ENCODE measurements around the gene SEC14L3. TPM values are rescaled to one million over a fixed set of nuclear protein-coding genes. Genes with fewer than 3 reads are reported as not detected.

SEC14L3 gene
- total and polyA plus RNA-seq, 10 of the 15 experiments (the other 5 are each of a cell fraction or from before 2014, with no cell fraction given), result 0.03 TPM; not detected in 9

- TF ChIP-seq SMAD5 (IDR thresholded peaks at IDR 0.05; ENCODE audit: low read depth) (no peak), WRNIP1 (IDR thresholded peaks at IDR 0.05; ENCODE audit: borderline replicate concordance, low read depth, low read length) (no peak), EED (IDR thresholded peaks at IDR 0.05; ENCODE audit: low read depth) (no peak), FOXM1 (IDR thresholded peaks at IDR 0.05; ENCODE audit: low read depth, low read length) (no peak), SUZ12 (IDR thresholded peaks at IDR 0.05; ENCODE audit: unreplicated experiment) (no peak), PBX3 (IDR thresholded peaks at IDR 0.05; ENCODE audit: insufficient replicate concordance, low read depth, low read length) (no peak), NR2F1 (conservative IDR thresholded peaks at IDR 0.05) (no peak), SREBF1 (IDR thresholded peaks at IDR 0.05; ENCODE audit: low read length) (no peak), ZNF592 (IDR thresholded peaks at IDR 0.05) (no peak), ATF3 (IDR thresholded peaks at IDR 0.05; ENCODE audit: borderline replicate concordance, extremely low read depth, low read depth, low read length) (no peak), MYC (IDR thresholded peaks at IDR 0.05; ENCODE audit: insufficient read depth, insufficient read length, insufficient replicate concordance, low read length, severe bottlenecking) (no peak), NR2C2 (IDR thresholded peaks at IDR 0.05; ENCODE audit: borderline replicate concordance, control insufficient read depth, insufficient read length, low read depth) (no peak)
- no peak overlapping the region for H3K27ac ChIP-seq (ENCODE audit: control insufficient read depth, insufficient read depth)
- ChIA-PET POLR2A (no interaction called here), RAD21 (ENCODE audit: unreplicated experiment) (no interaction called here), CTCF (no interaction called here), SMC1A (ENCODE audit: uncharacterized antibody, unreplicated experiment) (no interaction called here)
- FAIRE-seq (no peak), ATAC-seq (no peak), DNase-seq (ENCODE audit: low read depth, low spot score) (no peak)
- H3K4me2 ChIP-seq (ENCODE audit: control insufficient read depth, insufficient read depth), result no peak overlapping the region
- no TSS peak for BruUV-seq (replicated peaks)
- no peaks in the 10 kb centered on the region for H4K20me1 ChIP-seq (ENCODE audit: control insufficient read depth, insufficient read depth)
- H3K79me2 ChIP-seq (ENCODE audit: control insufficient read depth, insufficient read depth, low read length), result no peaks in the 10 kb centered on the region
- H3K36me3 ChIP-seq (ENCODE audit: control insufficient read depth in 2 of 2, insufficient read depth in 2 of 2, low read length in 1 of 2), result no peaks in the 10 kb centered on the region
- no peak overlapping the region for H3K9ac ChIP-seq (ENCODE audit: control insufficient read depth, insufficient read depth, low read length)
- no peaks in the 10 kb centered on the region for H3K4me1 ChIP-seq (ENCODE audit: control insufficient read depth, insufficient read depth, low read length)
- H3K27me3 ChIP-seq (replicated peaks in 1 of 2; ENCODE audit: control insufficient read depth in 2 of 2, insufficient read depth in 2 of 2, low read length in 1 of 2), result peaks cover 0 to 2% of the 10 kb centered on the region in 2 experiments; a peak in 1 of 4 replicates
- H3K9me3 ChIP-seq (replicated peaks; ENCODE audit: control insufficient read depth, insufficient read depth, low read length), result no peaks in the 10 kb centered on the region
- H2AFZ ChIP-seq (ENCODE audit: control insufficient read depth, low read depth, low read length), result no peak overlapping the region
- H3K4me3 ChIP-seq, result no peak overlapping the region
- in situ Hi-C loops (cut with MboI), result no loop called here
- intact Hi-C loops (cut with micrococcal nuclease; ENCODE audit: unreplicated experiment), result no loop called here
- WGBS (ENCODE audit: insufficient coverage, insufficient replicate concordance, low lambda C conversion rate, missing lambda C conversion rate), result 64% methylated on average over 6 of the region's 6 CpGs
These were observed 41.6 kb upstream of the SEC14L3 start for GRCh38 chr22:30513462-30513861.

Data from GM12878 (cell line).